T follicular helper cell (primary cell): ENCODE data around the gene TPCN2.
A peak's percentile ranks its signal among the peaks of the same experiment; 100 is the strongest.

Experiments used
- DNase-seq: peaks from one replicate; pipeline ENCODE4 v3.0.0-alpha.2; 2020; ENCODE audit warnings: low read depth

The TPCN2 gene

DNA sequence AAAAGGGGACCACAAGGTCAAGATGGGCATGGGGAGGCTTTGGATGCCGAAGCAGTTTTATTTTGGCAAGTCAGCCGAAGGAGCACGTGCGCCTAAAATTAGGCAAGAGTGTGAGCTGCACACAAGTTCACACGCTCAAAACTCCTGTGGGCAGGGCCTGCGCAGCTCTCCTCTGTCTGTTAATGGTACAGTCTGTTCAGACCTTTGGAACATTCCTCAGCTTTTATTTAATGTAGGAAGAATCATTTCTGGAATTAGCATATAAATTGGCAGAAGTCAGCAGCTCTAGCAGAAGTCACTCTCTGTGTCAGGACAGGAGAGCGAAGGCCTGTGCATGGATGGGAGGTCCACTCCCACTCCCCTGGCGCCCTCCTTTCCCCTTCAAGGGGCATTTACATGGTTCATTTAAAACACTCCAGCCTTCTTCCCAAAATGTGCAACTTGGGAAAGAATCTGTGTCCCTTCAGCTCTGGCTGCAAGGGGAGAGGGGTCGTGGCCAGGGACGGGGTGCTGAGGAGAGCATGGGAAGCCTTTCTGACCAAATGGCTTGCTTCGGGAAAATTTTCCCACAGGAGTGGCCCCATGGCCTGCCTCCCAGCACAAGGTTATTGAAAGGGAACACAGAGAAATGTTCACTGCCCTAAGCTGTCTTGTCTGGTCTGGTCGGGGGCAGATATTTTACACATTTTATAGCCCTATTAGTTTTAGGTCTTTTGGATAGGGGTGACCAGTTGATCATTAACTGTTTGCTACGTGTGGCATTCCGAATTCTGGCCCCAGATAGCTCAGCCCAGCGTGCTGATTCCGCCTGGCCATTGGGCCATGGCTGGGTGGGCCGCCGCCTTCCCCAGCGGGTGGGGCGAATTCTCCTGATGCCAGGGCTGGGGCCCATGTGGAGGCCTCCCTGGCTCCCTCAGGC is 63.2 kb downstream of the TPCN2 start:
- DNase-seq = no peak

DNA sequence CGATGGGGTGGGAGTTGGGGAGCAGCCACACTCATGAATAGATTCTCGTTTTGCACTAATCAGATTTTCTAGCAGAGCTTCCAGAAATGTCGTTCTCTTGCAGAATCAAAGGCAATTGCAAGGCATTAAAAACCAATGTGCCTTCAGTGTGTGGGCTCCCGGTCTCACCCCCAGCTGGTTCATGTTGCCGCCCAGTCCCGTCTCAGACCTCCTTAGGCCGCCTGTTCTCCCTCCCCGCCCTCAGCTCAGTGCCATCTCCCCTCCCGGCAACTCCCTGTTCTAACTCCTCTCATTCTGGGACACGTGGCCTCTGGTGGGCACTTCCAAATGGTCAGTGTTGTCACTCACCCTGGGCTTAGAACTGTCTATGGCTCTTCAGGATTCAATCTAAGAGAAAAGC is 64.5 kb downstream of the TPCN2 start:
- no peak for DNase-seq

DNA sequence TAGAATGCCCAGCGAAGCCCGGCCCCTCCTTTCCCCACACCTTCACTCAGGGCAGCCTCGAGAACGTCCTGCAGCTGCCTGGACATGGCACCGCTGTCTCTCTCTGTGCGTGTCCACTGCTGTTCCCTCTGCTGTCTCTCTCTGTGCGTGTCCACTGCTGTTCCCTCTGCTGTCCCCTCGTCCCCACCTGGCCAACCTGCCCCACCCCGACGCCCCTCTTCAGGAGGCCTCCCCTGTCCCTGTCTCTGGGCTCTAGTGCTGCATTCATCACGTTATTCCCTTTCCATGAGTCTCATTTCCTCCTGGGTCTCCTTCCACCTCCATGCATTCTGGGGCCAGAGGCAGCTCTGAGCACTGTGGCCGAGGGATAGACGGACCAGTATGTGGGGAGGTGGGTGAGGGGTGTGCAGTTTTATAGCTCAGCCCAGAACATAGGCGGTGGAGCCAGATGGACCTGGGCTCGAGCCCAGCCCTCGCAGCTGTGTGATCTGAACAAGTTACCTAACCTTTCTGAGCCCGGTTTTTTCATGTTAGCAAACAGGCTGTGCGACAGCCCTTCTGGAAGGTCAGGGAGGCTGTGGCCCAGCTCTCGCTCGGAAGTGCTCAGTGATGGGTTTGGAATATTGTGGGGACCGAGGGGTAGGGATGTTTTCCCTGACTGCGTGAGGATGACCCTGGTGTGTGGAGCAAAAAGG is 65.1 kb downstream of the TPCN2 start:
- DNase-seq = no peak

DNA sequence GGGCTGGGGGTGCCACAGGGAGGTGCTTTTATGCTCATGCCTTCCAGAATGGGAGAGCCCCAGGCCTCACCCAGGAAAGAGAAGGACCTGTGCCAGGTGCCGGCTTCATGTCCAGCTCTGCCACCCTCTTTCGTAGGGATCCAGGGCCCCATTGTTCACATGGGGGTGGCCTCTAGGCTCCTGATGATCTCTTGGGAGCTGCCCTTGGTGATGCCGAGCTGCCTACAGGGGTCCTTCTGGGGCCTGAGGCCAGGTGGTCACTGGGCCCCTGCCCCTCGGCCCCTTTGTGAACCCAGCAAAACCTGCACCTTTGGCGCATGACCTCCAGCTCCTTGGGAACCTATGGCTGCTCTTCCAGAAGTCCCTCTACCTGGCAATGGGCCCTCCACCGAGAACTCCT is 65.6 kb downstream of the TPCN2 start:
- DNase-seq = no peak

DNA sequence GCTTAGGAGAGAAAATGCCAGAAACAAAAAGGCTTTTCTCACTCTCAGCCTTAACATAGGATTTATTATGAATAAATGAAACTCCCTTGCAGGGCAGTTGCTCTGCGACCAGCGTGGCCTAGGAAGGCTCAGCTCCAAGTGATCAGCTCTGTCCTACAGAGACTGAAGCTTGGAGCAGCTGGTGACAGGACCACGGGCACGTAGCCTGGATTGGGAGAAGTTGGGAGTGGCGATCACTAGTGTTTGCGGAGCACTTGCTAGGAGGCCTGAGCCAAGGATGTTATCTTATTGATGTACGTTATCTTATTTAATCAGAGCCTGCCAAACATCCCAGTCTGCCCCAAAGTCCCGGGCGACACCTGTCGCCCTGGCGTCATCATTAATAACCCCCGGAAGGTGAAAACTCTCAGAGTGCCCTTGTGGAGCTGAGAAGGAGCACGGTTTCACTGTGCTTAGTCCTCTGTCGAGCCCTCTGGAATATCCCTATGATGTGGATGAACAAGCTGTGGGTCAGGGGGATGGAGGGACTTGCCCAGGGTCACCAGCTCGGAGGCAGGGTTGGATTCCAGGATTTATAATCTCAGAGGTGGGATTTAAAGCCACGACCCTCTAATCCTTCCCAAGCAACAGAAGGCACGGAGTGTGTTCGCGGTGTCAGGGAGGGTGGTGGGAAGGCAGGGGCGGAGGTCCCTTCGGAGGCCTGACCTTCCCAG is 66.2 kb downstream of the TPCN2 start:
- DNase-seq = no peak

DNA sequence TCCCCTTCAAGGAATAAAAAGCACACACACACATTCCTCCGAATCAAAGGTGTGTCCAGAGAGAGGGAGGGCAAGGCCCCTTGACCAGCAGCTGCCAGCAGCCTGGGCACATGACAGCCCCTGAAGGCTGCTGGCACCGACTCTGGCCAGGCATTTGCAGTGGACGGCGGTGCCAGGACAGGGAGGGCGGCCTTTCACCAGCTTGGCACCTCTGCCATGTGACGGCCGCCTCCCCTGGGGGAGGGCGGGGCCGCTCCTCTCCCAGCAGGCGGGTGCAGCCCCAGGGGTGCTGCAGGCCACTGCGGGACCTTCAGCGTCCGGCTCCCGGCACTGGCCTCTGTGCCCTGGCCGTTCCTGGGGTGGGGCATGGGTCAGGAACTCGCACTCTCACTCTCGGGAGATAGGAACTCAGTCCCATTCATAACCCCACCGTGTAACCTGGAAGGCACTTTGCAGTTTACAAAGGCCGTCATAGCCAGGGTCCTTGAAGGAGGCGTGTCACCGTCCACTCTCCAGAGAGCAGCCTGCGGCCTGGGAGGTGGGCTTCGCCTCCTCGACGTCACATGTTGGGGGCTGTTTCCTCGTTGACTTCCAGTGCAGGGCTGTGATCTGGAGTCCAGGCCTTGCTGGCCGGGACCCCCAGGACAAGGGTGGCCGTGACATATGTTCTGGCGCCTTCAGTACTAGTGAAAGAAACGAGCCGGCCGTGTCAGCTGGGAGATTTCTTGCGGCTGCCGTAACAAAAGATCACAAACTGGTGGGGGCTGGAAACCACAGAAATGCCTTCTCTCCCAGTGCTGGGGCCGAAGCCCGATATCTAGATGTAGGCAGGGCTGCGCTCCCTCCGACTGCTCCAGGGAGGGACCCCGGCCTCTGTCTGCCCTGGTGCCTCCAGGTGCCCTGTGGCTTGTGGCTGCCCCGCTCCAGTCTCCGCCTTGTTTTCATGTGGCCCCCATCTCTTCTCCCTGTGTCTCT is 67.1 kb downstream of the TPCN2 start:
- no peak for DNase-seq

DNA sequence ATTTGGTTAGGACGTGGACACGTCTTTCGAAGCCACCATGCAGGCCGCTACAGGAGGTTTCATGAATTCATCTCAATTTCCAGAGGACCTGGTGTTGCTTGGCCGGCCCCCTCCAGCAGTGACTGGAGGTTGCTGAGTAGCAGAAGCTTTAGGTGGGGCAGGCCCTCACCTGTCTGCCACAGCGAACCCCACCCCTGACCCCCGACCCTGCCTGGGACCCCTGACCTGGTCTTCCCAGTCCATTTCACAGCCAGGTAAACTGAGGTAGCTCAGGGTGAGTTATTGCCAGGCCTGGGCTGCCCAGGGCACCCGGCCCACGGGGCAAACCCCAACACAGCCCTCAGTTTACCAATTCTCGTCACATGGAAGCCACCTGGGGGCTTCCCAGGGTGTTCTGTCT is 67.9 kb downstream of the TPCN2 start:
- DNase-seq = no peak

DNA sequence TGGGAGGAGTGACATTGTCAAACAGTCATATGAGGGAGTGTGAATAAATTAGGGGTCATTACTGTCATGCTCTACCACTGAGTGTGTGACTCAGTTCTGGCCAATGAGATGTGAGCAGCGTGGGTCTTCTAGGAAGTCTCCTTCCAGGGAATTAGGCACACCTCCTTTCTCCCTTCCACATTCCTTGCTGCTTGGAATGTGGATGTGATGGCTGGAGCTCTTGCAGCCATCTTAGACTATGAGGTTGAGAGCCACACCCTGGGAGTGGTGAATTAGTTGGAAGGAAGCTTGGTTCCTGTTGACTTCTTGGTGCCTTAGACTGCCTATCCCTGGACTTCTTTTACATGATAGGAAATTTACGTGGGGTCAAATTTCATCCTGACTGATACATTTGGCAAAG is 70.5 kb downstream of the TPCN2 start:
- no peak for DNase-seq

DNA sequence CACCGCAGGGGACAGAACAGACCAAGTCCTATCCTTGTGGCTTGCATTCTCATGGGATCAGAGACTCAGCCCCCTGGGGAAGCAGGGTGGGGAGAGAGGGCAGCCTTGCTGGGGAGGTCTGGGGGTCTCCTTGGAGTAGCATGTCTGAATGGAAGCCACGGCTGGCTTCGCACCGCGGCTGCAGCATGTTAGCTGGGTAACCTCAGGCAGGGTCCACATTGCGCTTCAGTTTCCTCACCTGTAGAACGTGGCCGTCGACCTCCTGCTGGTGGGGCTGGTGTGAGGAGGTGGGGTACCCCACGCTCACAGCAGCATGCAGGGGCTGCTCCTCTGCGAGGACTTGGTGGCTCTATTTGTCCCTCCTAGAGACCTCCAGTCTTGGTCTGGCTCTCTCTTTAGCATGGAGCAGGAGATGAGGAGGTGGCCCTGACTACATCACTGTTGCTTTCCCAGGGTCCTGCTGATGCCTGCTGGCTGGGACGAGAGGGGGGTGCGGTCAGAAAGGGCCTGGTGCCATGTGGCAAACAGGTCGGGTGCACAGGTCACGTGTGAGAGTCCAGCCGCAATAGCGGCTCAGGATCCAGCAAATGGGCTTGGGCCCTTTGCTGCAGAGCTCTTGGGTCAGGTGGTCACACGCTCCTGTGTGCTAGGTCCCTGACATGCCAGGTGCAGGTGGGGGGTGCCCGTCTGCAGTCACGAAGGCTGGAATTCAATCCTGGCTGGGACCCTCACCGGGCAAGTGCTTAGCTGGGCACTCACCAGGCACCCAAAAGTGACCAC is 71.6 kb downstream of the TPCN2 start:
- no peak for DNase-seq

DNA sequence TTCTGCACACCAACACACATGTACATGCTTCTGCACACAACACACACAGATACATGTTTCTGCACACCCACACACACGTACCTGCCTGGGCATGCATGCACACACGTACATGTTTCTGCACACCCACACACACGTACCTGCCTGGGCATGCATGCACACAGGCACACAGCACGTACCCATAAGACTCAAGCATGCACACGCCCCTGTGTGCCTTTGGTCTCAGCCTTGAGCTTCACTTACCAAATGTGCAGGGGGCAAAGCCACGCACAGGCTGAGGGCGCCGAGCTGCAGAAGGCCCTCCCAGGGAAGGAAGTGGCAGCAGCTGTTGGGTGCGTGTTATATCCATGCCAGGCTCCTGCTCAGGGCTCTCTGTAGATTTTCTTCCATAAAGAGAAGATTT is 72.3 kb downstream of the TPCN2 start:
- DNase-seq = no peak

DNA sequence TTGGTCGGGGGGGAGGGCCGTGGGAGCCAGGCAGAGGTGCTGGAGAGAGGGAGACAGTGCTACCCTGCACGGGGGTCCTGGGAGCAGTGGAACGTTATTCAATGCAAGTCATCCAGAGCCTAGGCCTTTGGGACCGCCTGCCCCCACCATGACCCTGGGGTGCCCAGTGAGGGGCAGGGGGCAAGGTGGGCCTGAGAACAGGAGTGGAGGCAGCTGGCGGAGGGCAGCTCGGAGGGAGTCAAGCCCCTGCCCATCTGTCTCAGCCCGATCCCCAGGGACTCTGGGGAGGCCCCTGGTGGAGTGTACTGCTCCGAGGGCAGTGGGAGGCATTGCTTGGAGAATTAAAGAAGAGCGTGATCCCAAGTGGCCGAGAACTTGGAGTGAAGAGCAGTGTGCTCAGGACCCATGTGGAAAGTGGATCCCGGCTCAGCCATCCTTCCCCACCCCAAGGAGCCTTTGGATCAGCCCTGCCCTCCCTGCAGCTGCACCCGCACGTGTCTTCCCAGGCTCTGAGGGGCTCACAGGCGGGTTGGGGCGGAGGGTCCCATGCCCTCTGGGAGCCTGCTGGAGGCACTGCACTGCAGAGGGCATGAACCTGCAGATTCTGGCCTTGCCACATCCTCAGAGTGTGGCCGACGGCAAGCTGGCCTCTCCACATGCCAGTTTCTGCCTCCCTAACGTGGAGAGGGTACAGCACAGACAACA is 73.0 kb downstream of the TPCN2 start:
- no peak for DNase-seq

DNA sequence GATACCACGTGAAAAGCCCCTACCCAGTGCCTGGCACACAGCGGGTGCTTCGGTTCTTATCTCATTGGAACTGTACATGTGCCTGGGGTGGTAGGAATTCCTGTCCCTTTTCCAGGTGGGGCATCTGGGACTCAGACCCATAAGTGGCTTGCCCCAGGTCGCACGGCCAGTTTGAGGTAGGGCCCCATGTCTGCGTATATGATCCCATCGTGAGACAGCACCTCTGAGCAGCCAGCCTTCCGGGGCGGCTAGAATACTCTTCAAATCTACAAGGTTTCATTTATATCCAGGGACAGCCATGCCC is 73.5 kb downstream of the TPCN2 start:
- DNase-seq = no peak

DNA sequence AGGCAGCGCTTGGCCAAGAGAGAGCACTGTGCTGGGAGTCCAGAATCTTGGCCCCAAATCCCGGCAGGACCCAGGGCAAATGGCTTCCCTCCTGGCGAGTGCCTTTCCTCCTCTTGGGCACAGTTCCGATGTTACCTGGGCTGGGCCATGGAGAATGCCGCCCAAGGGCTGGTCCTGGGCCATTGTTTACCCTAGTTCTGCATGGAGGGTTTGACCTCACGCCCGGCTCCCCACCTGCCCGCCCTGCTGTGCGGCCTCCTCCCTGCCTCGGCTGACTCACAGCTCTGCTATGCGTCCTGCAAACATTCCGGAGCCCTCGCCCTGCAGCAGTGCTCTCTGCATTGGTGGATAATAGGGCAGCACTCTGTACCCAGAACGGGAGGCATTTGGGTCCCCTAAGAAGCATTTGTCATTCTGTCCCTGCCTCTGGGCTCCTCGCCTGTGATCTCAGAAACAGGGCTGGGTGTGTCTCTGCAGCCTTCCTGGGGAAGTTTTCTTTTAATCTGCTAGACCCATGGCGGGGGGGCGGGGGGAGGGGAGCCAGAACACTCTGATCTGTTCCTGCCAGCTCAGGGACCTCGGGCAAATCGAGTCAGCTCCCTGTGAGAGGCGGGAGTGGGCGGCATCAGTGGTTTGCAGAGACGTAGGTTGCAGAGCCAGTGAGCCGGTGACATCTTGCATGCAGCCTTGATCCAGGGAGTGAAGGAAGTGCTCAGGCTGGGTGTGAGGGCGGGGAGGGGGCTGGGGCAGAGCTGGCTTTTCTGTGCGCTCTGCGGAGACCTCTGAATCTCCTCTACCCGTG is 74.1 kb downstream of the TPCN2 start:
- DNase-seq = peak; percentile 5

DNA sequence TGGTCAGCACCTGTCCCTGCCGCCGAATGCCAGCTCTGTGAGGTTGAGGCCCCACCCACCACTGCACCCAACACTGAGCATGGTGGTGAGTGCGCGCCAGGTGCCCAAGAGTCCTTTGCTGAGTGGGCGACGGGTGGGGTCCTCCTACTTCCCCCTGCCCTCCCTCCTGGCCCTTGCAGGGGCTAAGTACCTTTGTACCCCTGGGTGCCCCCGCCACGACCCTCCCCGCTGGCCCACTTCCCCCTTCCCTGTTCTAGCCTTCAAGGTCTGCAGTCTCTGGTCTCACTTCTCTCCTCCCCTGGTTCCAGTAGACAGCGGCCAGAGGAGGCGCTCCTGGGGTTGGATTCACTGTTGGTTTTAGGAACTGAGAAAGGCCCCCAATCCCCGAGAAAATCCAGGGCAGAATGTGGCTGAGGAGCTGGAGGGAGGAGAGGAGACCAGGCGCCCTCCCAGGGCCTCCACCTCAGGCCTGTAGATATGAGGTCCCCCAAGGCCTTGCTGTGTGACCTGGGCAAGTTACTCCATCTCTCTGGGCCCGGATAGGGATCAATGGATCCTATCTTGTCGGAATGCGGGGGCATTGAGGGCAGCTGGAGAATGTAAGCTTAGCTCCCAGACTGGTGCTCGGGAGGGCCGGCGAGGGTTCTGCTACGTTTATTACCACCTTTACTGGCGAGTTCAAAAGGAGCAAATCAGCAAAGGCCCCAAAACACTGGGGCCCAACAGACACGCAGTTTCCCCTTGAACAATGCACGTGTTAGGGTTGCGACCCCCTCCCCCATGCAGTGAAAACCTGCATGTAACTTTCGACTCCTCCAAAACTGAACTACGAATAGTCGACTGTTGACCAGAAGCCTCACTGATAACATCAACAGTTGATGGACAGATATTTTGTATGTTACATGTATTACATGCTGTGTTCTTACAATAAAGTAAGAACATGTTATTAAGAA is 75.1 kb downstream of the TPCN2 start:
- DNase-seq = no peak

DNA sequence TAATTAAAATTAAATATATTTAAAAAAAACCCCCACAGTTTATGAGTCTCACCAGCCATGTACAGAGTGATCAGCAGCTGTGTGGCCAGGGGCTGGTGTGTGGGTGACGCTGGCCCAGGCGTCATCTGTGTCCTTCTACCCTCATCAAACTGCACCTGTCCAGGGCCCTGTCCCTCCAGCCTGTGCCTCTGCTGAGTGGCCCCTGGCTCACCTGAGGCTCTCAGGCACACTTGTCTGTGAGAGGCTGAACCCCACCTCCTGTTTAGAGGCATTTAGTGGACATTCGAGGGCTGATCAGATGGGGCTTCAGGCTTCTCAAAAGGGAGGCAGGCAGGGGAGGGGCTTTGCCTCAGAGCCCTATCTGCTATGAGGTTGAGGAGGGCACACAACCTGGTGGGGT is 77.1 kb downstream of the TPCN2 start:
- DNase-seq = no peak

DNA sequence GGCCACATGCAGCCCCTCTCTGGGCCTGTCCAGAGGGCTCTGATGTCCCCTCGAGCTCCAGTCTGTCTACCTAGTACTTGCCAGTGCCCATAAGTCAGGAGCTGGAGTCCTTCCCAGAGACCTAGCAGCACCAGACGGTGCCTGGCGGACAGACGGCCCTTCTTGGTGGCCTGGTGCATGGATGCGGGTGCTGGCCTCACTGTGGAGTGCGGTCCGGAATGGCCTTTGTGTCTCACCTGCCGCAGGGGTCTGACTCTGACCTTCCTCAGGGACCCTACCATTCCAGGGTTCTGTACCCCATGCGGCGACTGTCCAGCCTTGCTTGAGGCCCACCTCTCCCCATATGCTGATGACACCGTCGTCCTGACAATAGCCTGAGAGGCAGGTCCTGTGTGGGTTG is 77.6 kb downstream of the TPCN2 start:
- no peak for DNase-seq

DNA sequence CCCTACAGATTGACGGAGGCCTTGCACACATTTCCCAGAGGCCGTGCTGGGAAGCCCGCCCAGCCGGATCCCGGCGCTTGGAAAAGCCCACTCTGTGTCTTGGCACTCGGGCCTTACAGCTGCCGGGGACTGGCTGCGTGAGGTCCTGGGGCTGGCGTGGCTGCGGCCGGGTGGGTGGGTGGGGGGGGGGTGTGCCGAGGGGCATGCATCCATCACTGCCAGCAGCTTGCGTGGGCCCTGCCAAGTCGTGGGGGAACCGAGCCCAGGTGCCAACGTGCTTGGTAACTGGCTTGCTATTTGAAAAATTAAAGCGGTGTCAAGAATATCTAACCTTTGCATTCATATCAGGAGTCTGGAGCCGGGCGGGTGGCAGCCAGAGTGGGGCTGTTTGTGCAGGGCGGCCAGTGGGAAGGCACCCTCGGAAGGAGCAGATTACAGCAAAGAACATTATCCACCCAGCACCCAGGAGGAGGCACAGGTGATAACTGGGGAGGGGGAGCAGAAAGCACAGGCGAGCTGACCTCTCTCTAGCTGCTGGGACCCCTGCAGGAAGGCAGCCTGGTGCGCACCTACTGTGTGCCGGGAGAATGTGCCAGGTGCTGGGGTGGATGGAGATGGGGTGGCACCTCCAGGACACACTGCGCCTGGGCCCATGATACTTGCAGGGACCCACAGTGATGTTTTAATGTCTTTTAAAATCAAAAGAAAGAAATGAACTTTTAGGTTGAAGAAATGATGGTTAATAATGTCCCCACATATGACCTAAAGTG is 78.5 kb downstream of the TPCN2 start:
- no peak for DNase-seq

DNA sequence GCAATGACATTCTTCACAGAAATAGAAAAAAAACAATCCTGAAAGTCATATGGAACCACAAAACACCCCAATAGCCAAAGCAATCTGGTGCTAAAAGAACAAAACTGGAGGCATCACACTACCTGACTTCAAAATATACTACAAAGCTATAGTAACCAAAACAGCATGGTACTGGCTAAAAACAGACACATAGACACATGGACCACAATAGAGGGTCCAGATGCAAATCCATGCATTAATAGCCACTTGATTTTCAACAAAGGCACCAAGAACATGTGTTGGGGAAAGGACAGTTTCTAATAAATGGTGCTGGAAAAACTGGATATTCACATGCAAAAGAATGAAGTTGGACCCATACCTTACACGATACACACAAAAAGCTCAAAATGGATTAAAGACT is 79.2 kb downstream of the TPCN2 start:
- no peak for DNase-seq
